WTC11 (cell line): ENCODE measurements around the gene TAS1R2. TPM values are rescaled to one million over a fixed set of nuclear protein-coding genes. Genes with fewer than 3 reads are reported as not detected.

Experiments used
- ATAC-seq: fragments of 200-7000 bp; cut with Tn5 transposase; 2 replicates; pipeline ENCODE4 v1.10.0; 2021; ENCODE audit warnings: mild to moderate bottlenecking, moderate library complexity
- CTCF ChIA-PET: fragments of 300-600 bp; sonication (Branson Sonifier 250); formaldehyde crosslinking; loops from one replicate; lab custom pipeline; 2021; ENCODE audit warnings: antibody characterized with exemption; lab: Charles Lee
- POLR2A ChIA-PET: fragments of 350-600 bp; sonication (Branson Sonifier 250); formaldehyde crosslinking; loops from one replicate; lab custom pipeline; 2021; ENCODE audit warnings: antibody characterized with exemption; lab: Charles Lee
- DNase-seq: peaks from one replicate; pipeline ENCODE4 v3.0.0; 2021; ENCODE audit warnings: low spot score
- H3K27ac Mint-ChIP-seq: 2 replicates; pipeline ENCODE4 v1.8.0; 2021; ENCODE audit warnings: mixed read lengths
- H3K27me3 Mint-ChIP-seq: 2 replicates; pipeline ENCODE4 v1.8.0; 2021; ENCODE audit warnings: low read depth, mild to moderate bottlenecking, moderate library complexity, mixed read lengths
- H3K36me3 Mint-ChIP-seq: 2 replicates; pipeline ENCODE4 v1.8.0; 2021; ENCODE audit warnings: mixed read lengths
- H3K4me1 Mint-ChIP-seq: 2 replicates; pipeline ENCODE4 v1.8.0; 2022; ENCODE audit warnings: mixed read lengths
- H3K4me3 Mint-ChIP-seq: 2 replicates; pipeline ENCODE4 v1.8.0; 2021; ENCODE audit warnings: mild to moderate bottlenecking, moderate library complexity, mixed read lengths
- H3K9me3 Mint-ChIP-seq: 2 replicates; pipeline ENCODE4 v1.8.0; 2021; ENCODE audit warnings: mixed read lengths
- ARID4B ChIP-seq: sonication (generic); formaldehyde crosslinking; IDR thresholded peaks from 2 replicates; pipeline ENCODE4 v1.8.0; 2023; ENCODE audit warnings: missing genetic modification reagents, mild to moderate bottlenecking, borderline replicate concordance
- CDX4 ChIP-seq: fragments of 250-450 bp; sonication (Bioruptor Pico); IDR thresholded peaks from 2 replicates; pipeline ENCODE4 v1.9.0; 2021; ENCODE audit warnings: moderate library complexity, mild to moderate bottlenecking, inconsistent platforms, borderline replicate concordance
- E2F4 ChIP-seq: sonication (generic); formaldehyde crosslinking; IDR thresholded peaks from 2 replicates; pipeline ENCODE4 v1.8.1; 2022; ENCODE audit warnings: low read depth, mild to moderate bottlenecking, moderate library complexity, missing genetic modification reagents, borderline replicate concordance
- FOXJ3 ChIP-seq: sonication (generic); formaldehyde crosslinking; IDR thresholded peaks from 2 replicates; pipeline ENCODE4 v1.9.0; 2021; ENCODE audit warnings: missing genetic modification reagents, mild to moderate bottlenecking, borderline replicate concordance
- KAT7 ChIP-seq: sonication (generic); formaldehyde crosslinking; IDR thresholded peaks from 2 replicates; pipeline ENCODE4 v1.8.1; 2023; ENCODE audit warnings: missing genetic modification reagents, mild to moderate bottlenecking, borderline replicate concordance
- MLX ChIP-seq: sonication (generic); formaldehyde crosslinking; IDR thresholded peaks from 2 replicates; pipeline ENCODE4 v1.8.1; 2023; ENCODE audit warnings: mild to moderate bottlenecking, missing genetic modification reagents, moderate library complexity
- MXD4 ChIP-seq: fragments of 250-450 bp; sonication (Bioruptor Pico); IDR thresholded peaks from 2 replicates; pipeline ENCODE4 v1.8.0; 2021; ENCODE audit warnings: mild to moderate bottlenecking, moderate library complexity, borderline replicate concordance
- MYBL2 ChIP-seq: sonication (generic); formaldehyde crosslinking; IDR thresholded peaks from 2 replicates; pipeline ENCODE4 v1.8.1; 2023; ENCODE audit warnings: mild to moderate bottlenecking, moderate library complexity, missing genetic modification reagents
- NR2C2 ChIP-seq: sonication (generic); formaldehyde crosslinking; IDR thresholded peaks from 2 replicates; pipeline ENCODE4 v1.8.0; 2022; ENCODE audit warnings: mild to moderate bottlenecking, missing genetic modification reagents
- PRDM15 ChIP-seq: sonication (generic); formaldehyde crosslinking; IDR thresholded peaks from 2 replicates; pipeline ENCODE4 v1.8.0; 2022; ENCODE audit warnings: missing genetic modification reagents
- SP1 ChIP-seq: sonication (generic); formaldehyde crosslinking; conservative IDR thresholded peaks from 2 replicates; pipeline ENCODE4 v1.8.1; 2022; ENCODE audit warnings: missing genetic modification reagents
- TEAD4 ChIP-seq: sonication (generic); formaldehyde crosslinking; IDR thresholded peaks from 2 replicates; pipeline ENCODE4 v1.8.0; 2022; ENCODE audit warnings: mild to moderate bottlenecking, missing genetic modification reagents
- ZNF281 ChIP-seq: sonication (generic); formaldehyde crosslinking; IDR thresholded peaks from 2 replicates; pipeline ENCODE4 v1.8.0; 2023; ENCODE audit warnings: mild to moderate bottlenecking, missing genetic modification reagents
- ZNF423 ChIP-seq: fragments of 250-450 bp; sonication (Bioruptor Pico); IDR thresholded peaks from 2 replicates; pipeline ENCODE4 v2.1.2; 2022; ENCODE audit warnings: mild to moderate bottlenecking, moderate library complexity
- total RNA-seq: library from RNA; stranded (reverse); gene quantifications from 3 replicates; pipeline ENCODE4 v1.2.3, GENCODE V29; 2021

The TAS1R2 gene
- total RNA-seq, 1 experiment from 2014 or later = not detected

- TF ChIP-seq ZNF281 (no peak), MLX (CRISPR knock-in tag) (no peak), ZNF423 (CRISPR knock-in tag) (no peak), TEAD4 (CRISPR knock-in tag) (no peak), SP1 (peak; percentile 7; the same call in 1 of the 2 replicates), ARID4B (CRISPR knock-in tag) (no peak), MXD4 (no peak), E2F4 (CRISPR knock-in tag) (no peak)
- TF ChIP-seq, all 79 proteins: peak for 10
Measured at GRCh38 chr1:18902523-18903290, 43.2 kb upstream of the TAS1R2 start, which contains the start of gene ALDH4A1 (continued).

GRCh38 chr1:18901952-18902522 is 42.6 kb upstream of the TAS1R2 start:
- no peak for DNase-seq
- ATAC-seq = no peak
- Mint-ChIP-seq H3K4me1 (peaks cover 12% of the 10 kb centered on the region), H3K27ac (peak overlapping the region; percentile 95), H3K4me3 (peak overlapping the region; percentile 98), H3K27me3 (no peaks in the 10 kb centered on the region; the same call in none of the 2 replicates), H3K9me3 (no peaks in the 10 kb centered on the region), H3K36me3 (no peaks in the 10 kb centered on the region; the same call in 1 of the 2 replicates)
- ChIA-PET CTCF (interaction anchor here (0.6 to 4.2 kb wide), 8 partner anchors 11 to 305 kb away, joined by 3 to 70 read pairs (median 3); partner anchors contain the start of gene IFFO2), POLR2A (interaction anchor here (0.7 to 1.4 kb wide), 2 partner anchors 18 to 54 kb away, joined by 4 to 8 read pairs; partner anchors contain the start of gene IFFO2)
- no peak for TF ChIP-seq FOXJ3 (CRISPR knock-in tag)
- TF ChIP-seq KAT7 (CRISPR knock-in tag) = 0 out of 2 replicates have a peak, but pooled peaks have one; percentile 38
- TF ChIP-seq ARID4B (CRISPR knock-in tag) = peak; percentile 45; the same call in 1 of the 2 replicates
- no peak for TF ChIP-seq NR2C2
- peak; percentile 33; the same call in 1 of the 2 replicates for TF ChIP-seq PRDM15 (CRISPR knock-in tag)
- no peak for TF ChIP-seq CDX4 (CRISPR knock-in tag)
- no peak for TF ChIP-seq MYBL2
- TF ChIP-seq SP1 = 0 out of 2 replicates have a peak, but pooled peaks have one; percentile 1
